RWPE1 (cell line): ENCODE measurements around the gene MED29.

ENCODE experiments used
- CTCF ChIA-PET: fragments of 350-600 bp; sonication (Branson Sonifier 250); formaldehyde crosslinking; extraction: SDS; loops from one replicate; lab custom pipeline; 2021; lab: Yijun Ruan, JAX
- POLR2A ChIA-PET: fragments of 400-600 bp; formaldehyde crosslinking; extraction: SDS; loops from one replicate; lab custom pipeline; 2020; ENCODE audit warnings: antibody characterized with exemption; ENCODE audit not compliant: low non-redundant PET; lab: Yijun Ruan, JAX
- DNase-seq: peaks from one replicate; pipeline ENCODE4 v3.0.0; 2012; ENCODE audit warnings: low spot score
- H3K27ac ChIP-seq: fragments of 450-650 bp; 2 replicates; pipeline ENCODE4 v1.5.1; 2017
- TF ChIP-seq, protein P1 (sequence below): fragments of 450-650 bp; conservative IDR thresholded peaks from 2 replicates; pipeline ENCODE4 v1.5.1; 2017; ENCODE audit warnings: low read depth, mild to moderate bottlenecking

Gene MED29

DNA sequence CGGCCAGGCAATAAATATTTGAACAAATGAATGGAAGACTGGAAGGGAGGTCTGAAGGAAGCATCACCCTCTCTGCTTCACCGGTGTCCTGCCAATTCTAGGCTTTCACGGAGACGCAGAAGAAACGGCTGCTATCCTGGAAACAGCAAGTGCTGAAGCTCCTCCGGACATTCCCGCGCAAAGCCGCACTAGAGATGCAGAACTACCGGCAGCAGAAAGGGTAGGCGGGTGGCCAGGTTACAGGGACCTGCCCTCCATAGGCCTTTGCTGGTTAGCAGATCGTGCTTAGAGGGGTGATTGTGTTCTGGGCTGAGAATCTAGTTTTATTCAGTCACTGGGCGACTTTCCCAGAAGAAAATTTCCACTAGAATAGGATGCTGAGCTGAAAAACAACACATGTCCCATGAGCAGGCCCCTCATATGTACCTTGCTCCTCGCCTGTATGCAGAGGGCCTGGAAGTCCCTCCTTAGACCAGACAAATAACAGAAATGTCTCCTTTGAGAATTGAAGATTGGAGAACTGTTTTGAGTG lies 11.2 kb upstream of the MED29 start:
- TF ChIP-seq, protein P1, sequence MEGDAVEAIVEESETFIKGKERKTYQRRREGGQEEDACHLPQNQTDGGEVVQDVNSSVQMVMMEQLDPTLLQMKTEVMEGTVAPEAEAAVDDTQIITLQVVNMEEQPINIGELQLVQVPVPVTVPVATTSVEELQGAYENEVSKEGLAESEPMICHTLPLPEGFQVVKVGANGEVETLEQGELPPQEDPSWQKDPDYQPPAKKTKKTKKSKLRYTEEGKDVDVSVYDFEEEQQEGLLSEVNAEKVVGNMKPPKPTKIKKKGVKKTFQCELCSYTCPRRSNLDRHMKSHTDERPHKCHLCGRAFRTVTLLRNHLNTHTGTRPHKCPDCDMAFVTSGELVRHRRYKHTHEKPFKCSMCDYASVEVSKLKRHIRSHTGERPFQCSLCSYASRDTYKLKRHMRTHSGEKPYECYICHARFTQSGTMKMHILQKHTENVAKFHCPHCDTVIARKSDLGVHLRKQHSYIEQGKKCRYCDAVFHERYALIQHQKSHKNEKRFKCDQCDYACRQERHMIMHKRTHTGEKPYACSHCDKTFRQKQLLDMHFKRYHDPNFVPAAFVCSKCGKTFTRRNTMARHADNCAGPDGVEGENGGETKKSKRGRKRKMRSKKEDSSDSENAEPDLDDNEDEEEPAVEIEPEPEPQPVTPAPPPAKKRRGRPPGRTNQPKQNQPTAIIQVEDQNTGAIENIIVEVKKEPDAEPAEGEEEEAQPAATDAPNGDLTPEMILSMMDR, result no peak
- CTCF ChIA-PET, result interaction anchor here (0.6 kb wide), 1 partner anchor 25 kb away, joined by 3 read pairs; no protein-coding TSS in a partner anchor
- no peak for DNase-seq
- POLR2A ChIA-PET, result no interaction called here
- H3K27ac ChIP-seq, result peak overlapping the region; percentile 7; the same call in 1 of the 2 replicates

DNA sequence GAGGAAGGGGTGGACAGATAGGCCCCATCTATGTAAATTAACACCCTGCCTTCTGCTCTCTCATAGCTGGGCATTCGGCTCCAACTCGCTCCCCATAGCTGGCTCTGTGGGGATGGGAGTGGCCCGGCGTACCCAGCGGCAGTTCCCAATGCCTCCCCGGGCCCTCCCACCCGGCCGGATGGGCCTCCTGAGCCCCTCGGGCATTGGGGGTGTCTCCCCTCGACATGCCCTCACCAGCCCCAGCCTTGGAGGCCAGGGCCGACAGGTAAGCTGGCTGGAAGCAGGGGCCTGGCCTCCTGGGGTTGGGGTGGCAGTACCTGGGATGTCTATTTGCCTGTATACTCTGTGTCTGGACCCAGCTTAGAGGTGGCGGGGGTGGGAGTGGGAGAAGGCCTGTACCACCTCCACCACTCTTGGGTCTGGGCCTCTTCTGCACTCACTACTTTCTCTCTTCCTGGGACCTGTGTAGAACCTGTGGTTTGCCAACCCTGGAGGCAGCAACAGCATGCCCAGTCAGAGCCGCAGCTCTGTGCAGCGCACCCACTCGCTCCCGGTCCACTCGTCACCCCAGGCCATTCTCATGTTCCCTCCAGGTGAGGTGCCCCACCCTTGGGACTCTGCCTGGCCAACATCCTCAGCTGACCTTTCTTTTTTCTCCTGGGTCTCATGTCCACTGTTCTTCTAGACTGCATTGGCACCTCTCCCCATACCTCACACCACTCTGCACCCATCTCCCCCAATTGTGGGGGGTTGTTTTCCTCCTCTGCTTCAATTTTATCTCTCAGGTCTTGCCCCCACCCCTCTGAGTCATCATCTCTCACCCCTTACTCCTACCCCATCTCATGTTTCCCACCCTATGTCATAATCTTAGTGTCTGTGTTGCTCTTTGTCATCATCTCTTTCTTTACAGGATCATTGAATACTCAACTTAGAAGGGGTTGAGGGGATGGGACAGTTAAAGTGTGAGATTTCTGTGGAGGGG lies 10.4 kb upstream of the MED29 start:
- CTCF ChIA-PET, result no interaction called here
- TF ChIP-seq, protein P1, result no peak
- no peak for DNase-seq
- H3K27ac ChIP-seq, result peak overlapping the region; percentile 17
- POLR2A ChIA-PET, result no interaction called here

DNA sequence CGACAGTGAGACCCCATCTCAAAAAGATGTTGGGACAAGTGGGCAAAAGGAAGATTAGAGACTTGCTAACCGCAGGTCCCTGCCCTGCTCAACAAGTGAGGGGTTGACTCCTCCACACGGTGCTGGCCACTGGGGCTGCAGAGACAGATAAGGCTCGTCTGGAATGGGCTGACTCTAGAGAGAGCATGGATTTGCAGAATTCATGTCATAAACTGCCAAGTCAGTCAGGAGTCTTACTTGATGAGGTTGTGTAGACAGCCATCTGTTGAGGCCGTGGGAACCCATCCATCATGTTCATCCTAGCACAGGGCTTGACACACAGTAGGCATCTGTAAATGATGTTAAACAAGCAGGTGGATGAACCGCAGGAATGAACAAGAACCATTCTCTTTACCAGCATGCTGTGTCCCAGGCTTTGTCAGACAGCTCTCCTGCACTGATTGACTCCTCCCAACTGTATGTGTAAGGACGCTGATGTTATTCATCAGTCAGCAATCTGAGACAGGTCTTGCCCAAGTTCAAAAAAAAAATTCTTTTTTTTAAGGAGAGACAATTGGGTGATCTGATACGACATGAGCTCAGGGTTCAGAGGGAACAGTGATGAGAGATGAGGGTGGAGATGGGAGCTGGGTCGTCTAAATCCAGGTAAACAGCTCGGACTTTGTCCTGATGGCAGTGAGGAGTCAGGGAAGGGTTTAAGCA lies 9.1 kb upstream of the MED29 start:
- ChIA-PET CTCF (interaction anchor here (1.0 kb wide), 1 partner anchor 19 kb away, joined by 3 read pairs; no protein-coding TSS in a partner anchor), POLR2A (no interaction called here)
- peak overlapping the region; percentile 60 for H3K27ac ChIP-seq
- no peak for DNase-seq
- TF ChIP-seq, protein P1, result no peak

DNA sequence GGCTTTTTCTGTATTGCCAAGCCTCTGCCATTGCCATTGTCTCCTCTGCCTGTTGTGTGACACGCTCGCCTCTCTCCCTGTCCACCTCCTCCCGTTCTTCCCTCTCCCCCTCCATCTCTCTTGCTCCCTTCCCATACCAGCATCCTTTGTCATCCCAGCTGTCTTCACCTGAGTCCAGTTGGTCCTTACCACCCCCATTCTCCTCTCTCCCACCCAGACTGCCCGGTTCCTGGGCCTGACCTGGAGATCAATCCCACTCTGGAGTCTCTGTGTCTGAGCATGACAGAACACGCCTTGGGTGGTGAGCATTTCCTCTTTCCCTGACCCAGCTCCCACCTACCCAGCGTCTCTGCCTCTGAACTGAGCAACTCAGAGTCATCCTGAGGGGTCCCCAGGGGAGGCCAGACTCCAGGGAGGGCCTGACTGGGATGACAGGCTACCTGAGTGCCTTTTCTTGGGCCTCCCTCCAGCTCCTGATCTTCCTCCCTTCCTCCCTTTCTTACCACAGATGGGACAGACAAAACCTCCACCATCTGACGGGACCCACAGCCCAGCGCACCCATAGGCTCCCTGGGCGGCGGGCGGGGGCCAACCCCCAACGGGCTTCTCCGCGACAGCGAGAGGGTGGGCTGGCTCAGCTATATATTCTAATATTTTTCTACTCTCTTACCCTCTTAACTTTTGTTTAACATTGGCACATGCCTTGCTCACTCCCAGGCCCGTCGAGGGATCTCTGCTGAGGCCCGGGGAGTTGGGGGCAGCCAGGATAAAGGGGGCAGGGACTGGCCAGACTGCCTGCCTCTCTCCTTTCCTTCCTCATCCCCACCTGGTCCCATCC lies 8.0 kb upstream of the MED29 start:
- TF ChIP-seq, protein P1, result no peak
- H3K27ac ChIP-seq, result peak overlapping the region; percentile 60
- DNase-seq, result no peak
- ChIA-PET POLR2A (no interaction called here), CTCF (interaction anchor here (1.0 kb wide), 1 partner anchor 20 kb away, joined by 3 read pairs; no protein-coding TSS in a partner anchor)

DNA sequence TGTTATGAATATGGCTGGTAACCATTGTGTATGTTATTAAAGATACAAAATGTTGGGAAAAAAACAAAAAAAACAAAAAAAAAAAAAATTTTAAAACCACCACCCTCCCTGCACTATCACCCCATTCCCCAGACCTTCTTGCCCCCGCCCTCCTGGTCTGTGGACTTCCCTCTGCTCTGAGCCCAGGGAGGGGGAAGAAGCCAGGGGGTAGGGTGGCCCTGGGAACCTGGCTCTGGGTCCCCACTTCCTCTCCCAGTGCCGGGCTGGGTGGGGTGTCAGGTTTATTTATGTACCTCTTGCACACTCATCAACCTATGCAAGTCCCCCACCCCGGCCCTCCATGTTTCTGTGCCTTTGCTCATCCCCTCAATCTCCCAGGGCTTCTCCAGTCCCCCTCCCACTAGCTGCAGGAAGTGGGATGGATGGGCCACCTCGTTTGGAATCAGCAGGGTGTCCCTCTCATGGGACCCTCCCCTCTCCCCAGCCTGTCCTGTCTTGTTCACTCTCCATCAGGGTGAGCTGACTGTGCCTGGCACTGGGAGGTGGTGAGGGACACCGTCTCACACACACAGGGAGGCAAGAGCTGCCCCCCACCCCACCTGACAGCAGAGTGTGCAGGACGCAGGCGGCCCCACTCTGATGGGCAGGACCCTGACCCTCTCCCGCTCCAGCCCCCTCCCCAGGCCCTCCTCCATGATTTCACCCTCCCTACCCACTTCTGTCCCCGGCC lies 6.2 kb upstream of the MED29 start:
- DNase-seq, result no peak
- TF ChIP-seq, protein P1, result no peak
- ChIA-PET POLR2A (no interaction called here), CTCF (interaction anchor here (0.6 to 1.8 kb wide), 3 partner anchors 12 to 178 kb away, joined by 3 to 8 read pairs (median 4); no protein-coding TSS in a partner anchor)
- peak overlapping the region; percentile 60 for H3K27ac ChIP-seq
